IMR-90 (cell line): ENCODE results near the gene PTPRG. TPM values are rescaled to one million over a fixed set of nuclear protein-coding genes. Genes with fewer than 3 reads are reported as not detected.
A peak's percentile ranks its signal among the peaks of the same experiment; 100 is the strongest.

Source experiments
- ATAC-seq: fragments of 200-7000 bp; cut with Tn5 transposase; 2 replicates; pipeline ENCODE4 v1.9.1; 2020; ENCODE audit warnings: low read depth, mild to moderate bottlenecking, moderate library complexity
- BruUV-seq: library from RNA; stranded (reverse); fragments of 400-500 nt; replicated peaks from 2 replicates; lab custom pipeline; 2021; lab: Mats Ljungman, UMichigan
- CTCF ChIA-PET: fragments of 300-600 bp; formaldehyde crosslinking; extraction: SDS; loops from one replicate; lab custom pipeline; 2021; ENCODE audit warnings: antibody characterized with exemption; lab: Yijun Ruan, JAX
- POLR2A ChIA-PET: fragments of 300-600 bp; sonication (Branson Sonifier 250); formaldehyde crosslinking; loops from one replicate; lab custom pipeline; 2022; ENCODE audit warnings: antibody characterized with exemption; ENCODE audit not compliant: unreplicated experiment; lab: Charles Lee
- DNase-seq: peaks from one replicate; pipeline ENCODE4 v3.0.0; 2013
- H2AFZ ChIP-seq: replicated peaks from 2 replicates; pipeline ENCODE3; 2013; ENCODE audit warnings: low read length, mild to moderate bottlenecking; ENCODE audit not compliant: poor library complexity
- H2AK5ac ChIP-seq: 2 replicates; pipeline ENCODE4 v1.6.1; 2013; ENCODE audit warnings: low read depth, low read length, inconsistent platforms
- H2AK9ac ChIP-seq: replicated peaks from 2 replicates; pipeline ENCODE3; 2013; ENCODE audit warnings: mild to moderate bottlenecking, low read depth, low read length, moderate library complexity; ENCODE audit not compliant: poor library complexity
- H2BK120ac ChIP-seq: 2 replicates; pipeline ENCODE4 v1.6.1; 2013; ENCODE audit warnings: low read depth, low read length, inconsistent platforms
- H2BK15ac ChIP-seq: 3 replicates; pipeline ENCODE4 v1.6.1; 2013; ENCODE audit warnings: low read depth, low read length, inconsistent platforms
- H2BK20ac ChIP-seq: 2 replicates; pipeline ENCODE4 v1.6.1; 2013; ENCODE audit warnings: low read depth, mild to moderate bottlenecking, inconsistent platforms, low read length, moderate library complexity
- H2BK5ac ChIP-seq: 2 replicates; pipeline ENCODE4 v1.6.1; 2013; ENCODE audit warnings: mild to moderate bottlenecking, low read depth, low read length, inconsistent platforms; ENCODE audit not compliant: poor library complexity, severe bottlenecking
- H3K14ac ChIP-seq: replicated peaks from 2 replicates; pipeline ENCODE4 v1.6.1; 2013; ENCODE audit warnings: low read depth, low read length, inconsistent platforms
- H3K18ac ChIP-seq: 2 replicates; pipeline ENCODE4 v1.6.1; 2013; ENCODE audit warnings: low read depth, low read length, control low read depth
- H3K23ac ChIP-seq: 2 replicates; pipeline ENCODE4 v1.6.1; 2013; ENCODE audit warnings: low read depth, low read length, inconsistent platforms
- H3K27ac ChIP-seq: 2 replicates; pipeline ENCODE4 v1.5.1; 2013; ENCODE audit warnings: mild to moderate bottlenecking, control low read depth, low read length; ENCODE audit not compliant: insufficient read depth
- H3K27me3 ChIP-seq: 2 replicates; pipeline ENCODE4 v1.6.1; 2013; ENCODE audit warnings: low read length; ENCODE audit not compliant: control insufficient read depth, insufficient read depth
- H3K36me3 ChIP-seq: 2 replicates; pipeline ENCODE4 v1.6.1; 2013; ENCODE audit warnings: low read length, mixed read lengths; ENCODE audit not compliant: control insufficient read depth, insufficient read depth
- H3K4ac ChIP-seq: 2 replicates; pipeline ENCODE4 v1.6.1; 2013; ENCODE audit warnings: low read depth, low read length, inconsistent platforms
- H3K4me1 ChIP-seq: 2 replicates; pipeline ENCODE4 v1.6.1; 2013; ENCODE audit warnings: low read length, mixed read lengths; ENCODE audit not compliant: control insufficient read depth, insufficient read depth
- H3K4me2 ChIP-seq: 2 replicates; pipeline ENCODE4 v1.6.1; 2013; ENCODE audit warnings: low read depth, mild to moderate bottlenecking, control low read depth, low read length, moderate library complexity
- H3K4me3 ChIP-seq: 2 replicates; pipeline ENCODE4 v1.5.1; 2013; ENCODE audit warnings: low read depth, mild to moderate bottlenecking, control low read depth, low read length, moderate library complexity; ENCODE audit not compliant: insufficient read depth
- H3K56ac ChIP-seq: 2 replicates; pipeline ENCODE4 v1.6.1; 2013; ENCODE audit warnings: low read length, inconsistent platforms; ENCODE audit not compliant: insufficient read depth; ENCODE audit errors: extremely low read depth
- H3K79me1 ChIP-seq, 2 experiments: 2 replicates each; pipeline ENCODE4 v1.6.1; 2013; ENCODE audit warnings: low read length in 2 of 2, inconsistent platforms in 1 of 2, low read depth in 1 of 2
- H3K9ac ChIP-seq: 2 replicates; pipeline ENCODE4 v1.6.1; 2013; ENCODE audit warnings: low read depth, low read length, control low read depth
- H3K9me1 ChIP-seq: 2 replicates; pipeline ENCODE4 v1.6.1; 2013; ENCODE audit warnings: low read length, inconsistent platforms; ENCODE audit not compliant: insufficient read depth
- H3K9me3 ChIP-seq: 2 replicates; pipeline ENCODE4 v1.6.1; 2013; ENCODE audit warnings: low read length; ENCODE audit not compliant: control insufficient read depth, insufficient read depth
- H4K20me1 ChIP-seq: 2 replicates; pipeline ENCODE4 v1.6.1; 2013; ENCODE audit warnings: low read length, inconsistent platforms; ENCODE audit not compliant: insufficient read depth
- H4K5ac ChIP-seq: 2 replicates; pipeline ENCODE4 v1.6.1; 2013; ENCODE audit warnings: mild to moderate bottlenecking, low read depth, low read length, control low read depth
- H4K8ac ChIP-seq, 2 experiments: 2 replicates each; pipeline ENCODE4 v1.6.1; 2013; ENCODE audit warnings: low read depth in 2 of 2, low read length in 2 of 2, control low read depth in 1 of 2, inconsistent platforms in 1 of 2
- H4K91ac ChIP-seq: 2 replicates; pipeline ENCODE4 v1.6.1; 2013; ENCODE audit warnings: low read depth, low read length, inconsistent platforms; ENCODE audit not compliant: insufficient read depth
- MAZ ChIP-seq: IDR thresholded peaks from 2 replicates; pipeline ENCODE4 v1.6.1; 2012; ENCODE audit warnings: low read depth, mild to moderate bottlenecking, low read length, improper control_type of control experiment, moderate library complexity, borderline replicate concordance
- NFE2L2 ChIP-seq: fragments of 150-350 bp; IDR thresholded peaks from 2 replicates; pipeline ENCODE4 v1.6.1; 2016; ENCODE audit warnings: low read depth, mild to moderate bottlenecking, low read length
- RAD21 ChIP-seq: IDR thresholded peaks from 2 replicates; pipeline ENCODE4 v1.6.1; 2012; ENCODE audit warnings: low read length, improper control_type of control experiment
- RFX5 ChIP-seq: IDR thresholded peaks from 2 replicates; pipeline ENCODE4 v1.8.0; 2012; ENCODE audit warnings: low read depth, mild to moderate bottlenecking, low read length, moderate library complexity
- SMC3 ChIP-seq: fragments of 150-350 bp; IDR thresholded peaks from 2 replicates; pipeline ENCODE4 v1.6.1; 2016; ENCODE audit warnings: low read depth, mild to moderate bottlenecking, antibody characterized with exemption, low read length, moderate library complexity
- WGBS, 2 experiments: methylation state at CpG; one replicate each; pipeline versions ENCODE4 v1.1.5 to v1.1.7; 2013; ENCODE audit warnings: missing lambda C conversion rate in 2 of 2; ENCODE audit not compliant: insufficient read length in 1 of 2; ENCODE audit errors: extremely low coverage in 2 of 2; 5-methylcytosine and 5-hydroxymethylcytosine counted together
- dilution Hi-C: fragments of 300-500 bp; cut with HindIII; formaldehyde crosslinking; loops from one replicate; pipeline ENCODE4 v1.14.3; 2018; ENCODE audit warnings: low sequenced_read_pairs; ENCODE audit not compliant: unreplicated experiment
- in situ Hi-C: fragments of 300-500 bp; cut with MboI; formaldehyde crosslinking; loops from 3 replicates; pipeline ENCODE4 v1.14.3; 2019; ENCODE audit warnings: low sequenced_read_pairs, inconsistent platforms, mixed read lengths
- intact Hi-C: fragments of 100-400 bp; cut with micrococcal nuclease; formaldehyde crosslinking; loops from 2 replicates; pipeline ENCODE4 v1.10.0; 2022
- polyA plus RNA-seq, 3 experiments: library from polyadenylated mRNA; depleted of rRNA; stranded (reverse); fragments of >200 nt; gene quantifications; 2 replicates each; pipeline ENCODE4 v1.2.3, GENCODE V29; 2012; ENCODE audit warnings: low replicate concordance in 1 of 3
- total RNA-seq: library from RNA; depleted of rRNA; stranded (reverse); fragments of >200 nt; gene quantifications from 2 replicates; pipeline ENCODE4 v1.2.3, GENCODE V29; 2012
- TF ChIP-seq, protein P1 (sequence below): fragments of 150-350 bp; IDR thresholded peaks from 2 replicates; pipeline ENCODE4 v1.6.1; 2016; ENCODE audit warnings: low read depth, mild to moderate bottlenecking, low read length, moderate library complexity, borderline replicate concordance
- TF ChIP-seq, protein P2 (sequence below): conservative IDR thresholded peaks from 2 replicates; pipeline ENCODE4 v1.5.1; 2012; ENCODE audit warnings: mild to moderate bottlenecking, low read depth, low read length, improper control_type of control experiment

PTPRG gene
- total and polyA plus RNA-seq, 2 of the 4 experiments (the other 2 are of a cell fraction) = 7.7 to 31.0 TPM

DNA sequence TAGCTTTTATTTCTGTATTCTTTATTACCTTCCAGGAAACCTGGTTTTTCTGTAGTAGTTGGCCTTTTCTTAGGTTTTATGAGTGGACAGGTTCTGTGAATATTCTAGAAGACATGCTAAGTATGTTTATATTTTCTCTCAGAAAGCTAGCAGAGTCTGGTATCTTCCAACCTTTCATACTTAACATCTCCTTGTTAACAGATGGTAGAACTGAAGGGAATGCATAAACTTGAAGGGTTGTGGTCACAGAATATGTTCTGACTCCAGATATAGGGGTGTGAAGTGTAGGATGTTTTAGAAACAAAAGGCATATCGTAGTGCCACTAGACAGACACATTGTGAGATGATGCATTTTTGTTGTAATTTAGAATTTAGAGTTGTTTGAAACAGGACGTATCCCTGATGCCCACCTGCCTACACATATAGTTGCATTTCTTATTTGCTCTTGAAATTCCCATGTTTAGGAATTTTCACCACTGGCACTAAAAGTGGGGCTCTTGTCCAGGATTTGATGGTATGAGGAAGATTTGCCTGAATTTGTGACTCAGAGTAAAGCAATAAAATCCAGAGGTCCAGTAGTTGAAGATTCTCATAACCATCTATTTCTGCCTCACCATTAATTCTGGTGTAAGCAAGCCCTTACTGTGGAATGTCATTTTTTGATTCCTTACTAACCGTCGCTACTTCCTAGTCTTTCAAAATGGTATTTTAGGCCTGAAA lies 537.4 kb downstream of the PTPRG start:
- BruUV-seq = no TSS peak
- peaks cover 1% of the 10 kb centered on the region; the same call in 1 of the 2 replicates for H3K4me1 ChIP-seq
- no peak for TF ChIP-seq RFX5
- TF ChIP-seq RAD21 = no peak
- TF ChIP-seq, protein P1, sequence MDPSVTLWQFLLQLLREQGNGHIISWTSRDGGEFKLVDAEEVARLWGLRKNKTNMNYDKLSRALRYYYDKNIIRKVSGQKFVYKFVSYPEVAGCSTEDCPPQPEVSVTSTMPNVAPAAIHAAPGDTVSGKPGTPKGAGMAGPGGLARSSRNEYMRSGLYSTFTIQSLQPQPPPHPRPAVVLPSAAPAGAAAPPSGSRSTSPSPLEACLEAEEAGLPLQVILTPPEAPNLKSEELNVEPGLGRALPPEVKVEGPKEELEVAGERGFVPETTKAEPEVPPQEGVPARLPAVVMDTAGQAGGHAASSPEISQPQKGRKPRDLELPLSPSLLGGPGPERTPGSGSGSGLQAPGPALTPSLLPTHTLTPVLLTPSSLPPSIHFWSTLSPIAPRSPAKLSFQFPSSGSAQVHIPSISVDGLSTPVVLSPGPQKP = no peak
- TF ChIP-seq MAZ = no peak
- no peak for TF ChIP-seq NFE2L2
- TF ChIP-seq SMC3 = no peak
- TF ChIP-seq, protein P2, sequence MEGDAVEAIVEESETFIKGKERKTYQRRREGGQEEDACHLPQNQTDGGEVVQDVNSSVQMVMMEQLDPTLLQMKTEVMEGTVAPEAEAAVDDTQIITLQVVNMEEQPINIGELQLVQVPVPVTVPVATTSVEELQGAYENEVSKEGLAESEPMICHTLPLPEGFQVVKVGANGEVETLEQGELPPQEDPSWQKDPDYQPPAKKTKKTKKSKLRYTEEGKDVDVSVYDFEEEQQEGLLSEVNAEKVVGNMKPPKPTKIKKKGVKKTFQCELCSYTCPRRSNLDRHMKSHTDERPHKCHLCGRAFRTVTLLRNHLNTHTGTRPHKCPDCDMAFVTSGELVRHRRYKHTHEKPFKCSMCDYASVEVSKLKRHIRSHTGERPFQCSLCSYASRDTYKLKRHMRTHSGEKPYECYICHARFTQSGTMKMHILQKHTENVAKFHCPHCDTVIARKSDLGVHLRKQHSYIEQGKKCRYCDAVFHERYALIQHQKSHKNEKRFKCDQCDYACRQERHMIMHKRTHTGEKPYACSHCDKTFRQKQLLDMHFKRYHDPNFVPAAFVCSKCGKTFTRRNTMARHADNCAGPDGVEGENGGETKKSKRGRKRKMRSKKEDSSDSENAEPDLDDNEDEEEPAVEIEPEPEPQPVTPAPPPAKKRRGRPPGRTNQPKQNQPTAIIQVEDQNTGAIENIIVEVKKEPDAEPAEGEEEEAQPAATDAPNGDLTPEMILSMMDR = no peak
- H3K23ac ChIP-seq = no peak overlapping the region
- H3K4me2 ChIP-seq = no peak overlapping the region
- H3K4ac ChIP-seq = no peak overlapping the region
- no peak overlapping the region for H2AFZ ChIP-seq
- H3K79me1 ChIP-seq = peaks cover 0 to 7% of the 10 kb centered on the region in 2 experiments; a peak in 3 of 4 replicates
- peak; percentile 42 for ATAC-seq
- H4K20me1 ChIP-seq = no peaks in the 10 kb centered on the region
- no peaks in the 10 kb centered on the region; the same call in 1 of the 2 replicates for H3K9me1 ChIP-seq
- H3K56ac ChIP-seq = no peak overlapping the region
- H2BK120ac ChIP-seq = no peak overlapping the region
- H3K14ac ChIP-seq = no peak overlapping the region
- no peak overlapping the region for H4K8ac ChIP-seq
- H3K4me3 ChIP-seq = no peak overlapping the region
- no peak overlapping the region for H2BK15ac ChIP-seq
- no peak overlapping the region for H2BK20ac ChIP-seq
- H2AK5ac ChIP-seq = no peak overlapping the region
- dilution Hi-C loops (no loop called here), intact Hi-C loops (no loop called here), in situ Hi-C loops (no loop called here)
- no peak overlapping the region for H4K5ac ChIP-seq
- H2BK5ac ChIP-seq = no peak overlapping the region
- CTCF ChIA-PET = no interaction called here
- H3K18ac ChIP-seq = no peak overlapping the region
- H3K36me3 ChIP-seq = no peaks in the 10 kb centered on the region
- H3K9me3 ChIP-seq = no peaks in the 10 kb centered on the region
- H3K9ac ChIP-seq = no peak overlapping the region
- peak; percentile 10 for DNase-seq
- no peak overlapping the region for H3K27ac ChIP-seq
- H3K27me3 ChIP-seq = no peaks in the 10 kb centered on the region
- WGBS, 2 experiments = no CpG with 5 or more reads among the region's 4 CpGs
- no peak overlapping the region for H4K91ac ChIP-seq
- no peak overlapping the region for H2AK9ac ChIP-seq
- POLR2A ChIA-PET = no interaction called here
